Thyroid gland (tissue), 4 donors: ENCODE results near the gene BTBD7. TPM values are rescaled to one million over a fixed set of nuclear protein-coding genes. Genes with fewer than 3 reads are reported as not detected.
A peak's percentile ranks its signal among the peaks of the same experiment; 100 is the strongest.
"Not testable (repeated sequence)": the region's sequence is repeated elsewhere in the genome, so short reads cannot be mapped to it uniquely, and the experiment has no call there.

ENCODE experiments used
- DNase-seq, 2 donors: peaks; one replicate each; pipeline ENCODE4 v3.0.0-alpha.2; 2019
- H3K27ac ChIP-seq, 3 donors: fragments of 200-600 bp; sonication (generic); 1 replicate in 2 of 3; 2 replicates in 1 of 3; pipeline ENCODE4 v1.5.1; 2016 to 2019; ENCODE audit warnings: mild to moderate bottlenecking in 1 of 3, moderate library complexity in 1 of 3
- H3K27me3 ChIP-seq: fragments of 200-600 bp; sonication (generic); one replicate; pipeline ENCODE4 v1.5.1; 2019
- H3K36me3 ChIP-seq, 2 donors: fragments of 200-600 bp; sonication (generic); one replicate each; pipeline ENCODE4 v1.5.1; 2016 to 2019
- H3K4me1 ChIP-seq, 2 donors: fragments of 200-600 bp; sonication (generic); one replicate each; pipeline ENCODE4 v1.5.1; 2017 to 2019
- H3K4me3 ChIP-seq, 3 donors: fragments of 200-600 bp; sonication (generic); replicated peaks in 1 of 3; 1 replicate in 2 of 3; 2 replicates in 1 of 3; pipeline ENCODE4 v1.5.1; 2016; ENCODE audit warnings: mild to moderate bottlenecking in 1 of 3
- H3K9me3 ChIP-seq: fragments of 200-600 bp; sonication (generic); one replicate; pipeline ENCODE4 v1.5.1; 2017
- POLR2A ChIP-seq, 2 donors: fragments of 450-650 bp; IDR thresholded peaks; one replicate each; pipeline ENCODE4 v1.6.1; 2017; ENCODE audit warnings: antibody characterized with exemption in 2 of 2, mild to moderate bottlenecking in 2 of 2, moderate library complexity in 1 of 2
- WGBS, 2 donors: methylation state at CpG; one replicate each; pipeline ENCODE4 v1.1.5; 2017; 5-methylcytosine and 5-hydroxymethylcytosine counted together
- intact Hi-C: fragments of 100-400 bp; cut with DNase I; formaldehyde crosslinking; loops from one replicate; pipeline ENCODE4 v1.15.1; 2023
- total RNA-seq, 4 donors: library from RNA; depleted of rRNA; stranded (reverse); fragments of >200 nt; gene quantifications; one replicate each; pipeline ENCODE4 v1.2.3, GENCODE V29; 2016
- TF ChIP-seq, protein P1 (sequence below), 6 experiments: fragments of 200-600 bp in 3 of 6; fragments of 450-650 bp in 3 of 6; sonication (generic) in 3 of 6; IDR thresholded peaks; one replicate each; pipeline ENCODE4 v1.5.1; 2016 to 2019; ENCODE audit warnings: antibody characterized with exemption in 6 of 6, mild to moderate bottlenecking in 2 of 6, inconsistent platforms in 1 of 6, moderate library complexity in 1 of 6

Gene BTBD7
- total RNA-seq, 4 donors from 2014 or later = 40.6 to 49.7 (median 43.9) TPM

DNA sequence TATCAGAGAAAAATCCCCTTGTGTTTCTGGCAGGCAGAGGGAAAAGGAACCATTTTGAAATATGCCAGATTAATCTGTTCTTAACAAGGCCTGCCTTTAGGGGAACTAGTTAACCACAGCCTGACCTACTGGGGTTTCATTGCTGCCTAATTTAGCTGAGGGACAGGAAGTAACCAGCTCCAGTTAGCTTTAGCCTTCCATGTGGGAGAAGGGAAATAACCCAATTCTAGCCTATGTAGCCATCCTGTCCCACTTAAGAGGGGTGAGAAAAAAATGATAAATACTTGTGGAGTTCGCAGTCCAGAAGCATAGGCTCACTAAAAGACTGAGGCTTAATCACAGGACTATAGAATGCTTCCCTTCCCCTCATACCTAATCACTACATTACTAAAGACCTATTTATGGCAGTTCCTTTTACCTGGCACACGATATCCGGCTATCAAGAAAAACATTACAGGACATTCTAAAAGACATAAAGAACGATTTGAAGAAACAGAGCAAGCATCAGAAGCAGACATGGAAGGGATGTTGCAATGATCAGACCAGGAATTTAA, 37.0 kb upstream of the BTBD7 start:
- no peak for TF ChIP-seq POLR2A (IDR thresholded peaks at IDR 0.05)

DNA sequence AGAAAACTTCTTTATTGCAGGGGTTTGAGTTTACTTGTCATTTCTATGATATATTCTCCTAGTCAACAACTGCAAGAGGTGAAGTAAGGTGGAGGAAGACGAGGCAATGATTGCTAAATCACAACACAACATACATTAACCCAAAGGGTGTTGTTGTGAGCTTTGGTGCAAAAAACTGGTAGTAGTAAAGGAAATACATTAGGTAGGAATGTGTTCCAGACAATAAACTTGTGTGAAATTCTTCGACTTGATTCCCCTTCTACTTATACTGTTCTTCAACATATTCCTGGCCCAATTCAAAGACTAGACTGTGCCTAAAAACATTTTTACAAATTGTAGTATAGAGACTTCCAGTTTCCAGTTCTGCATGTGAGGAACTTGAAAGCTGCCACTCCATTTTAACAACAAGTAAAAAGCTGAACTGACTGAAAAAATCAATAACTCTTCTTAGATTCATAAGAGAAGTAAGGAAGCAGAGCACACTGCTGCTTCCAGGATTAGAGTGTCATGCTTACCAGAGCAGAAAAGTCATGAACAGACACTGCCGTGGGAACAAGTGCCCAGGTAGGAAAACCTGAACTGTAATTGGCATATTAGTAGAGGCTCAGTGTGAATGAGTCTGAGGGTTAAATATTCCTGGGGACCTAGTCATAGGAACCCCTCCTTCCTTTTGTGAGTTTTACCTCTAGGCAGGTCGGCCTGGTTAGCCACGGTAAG, 36.3 kb upstream of the BTBD7 start:
- Histone ChIP-seq H3K4me1 (peaks cover 13 to 17% of the 10 kb centered on the region in 2 donors), H3K9me3 (no peaks in the 10 kb centered on the region), H3K4me3 (no peak overlapping the region), H3K27me3 (no peaks in the 10 kb centered on the region), H3K27ac (peak overlapping the region; percentile 27 to 57 (median 55)), H3K36me3 (no peaks in the 10 kb centered on the region)
- intact Hi-C loops = no loop called here
- peak; percentile 18 to 28 for DNase-seq
- WGBS, 2 donors = 33 to 39% methylated on average over 5 of the region's 5 CpGs
- TF ChIP-seq, protein P1, sequence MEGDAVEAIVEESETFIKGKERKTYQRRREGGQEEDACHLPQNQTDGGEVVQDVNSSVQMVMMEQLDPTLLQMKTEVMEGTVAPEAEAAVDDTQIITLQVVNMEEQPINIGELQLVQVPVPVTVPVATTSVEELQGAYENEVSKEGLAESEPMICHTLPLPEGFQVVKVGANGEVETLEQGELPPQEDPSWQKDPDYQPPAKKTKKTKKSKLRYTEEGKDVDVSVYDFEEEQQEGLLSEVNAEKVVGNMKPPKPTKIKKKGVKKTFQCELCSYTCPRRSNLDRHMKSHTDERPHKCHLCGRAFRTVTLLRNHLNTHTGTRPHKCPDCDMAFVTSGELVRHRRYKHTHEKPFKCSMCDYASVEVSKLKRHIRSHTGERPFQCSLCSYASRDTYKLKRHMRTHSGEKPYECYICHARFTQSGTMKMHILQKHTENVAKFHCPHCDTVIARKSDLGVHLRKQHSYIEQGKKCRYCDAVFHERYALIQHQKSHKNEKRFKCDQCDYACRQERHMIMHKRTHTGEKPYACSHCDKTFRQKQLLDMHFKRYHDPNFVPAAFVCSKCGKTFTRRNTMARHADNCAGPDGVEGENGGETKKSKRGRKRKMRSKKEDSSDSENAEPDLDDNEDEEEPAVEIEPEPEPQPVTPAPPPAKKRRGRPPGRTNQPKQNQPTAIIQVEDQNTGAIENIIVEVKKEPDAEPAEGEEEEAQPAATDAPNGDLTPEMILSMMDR (IDR thresholded peaks at IDR 0.05) = no peak
- no peak for TF ChIP-seq POLR2A (IDR thresholded peaks at IDR 0.05)

More for the DNA sequence above, 37.0 kb upstream of the BTBD7 start:
- Histone ChIP-seq H3K4me3 (no peak overlapping the region), H3K4me1 (peaks cover 13 to 17% of the 10 kb centered on the region in 2 donors), H3K27me3 (no peaks in the 10 kb centered on the region), H3K9me3 (no peaks in the 10 kb centered on the region), H3K36me3 (no peaks in the 10 kb centered on the region), H3K27ac (peak overlapping the region; percentile 27 to 57 (median 55))
- 85 to 86% methylated on average over 4 of the region's 4 CpGs for WGBS, 2 donors
- intact Hi-C loops = no loop called here
- DNase-seq = no peak

DNA sequence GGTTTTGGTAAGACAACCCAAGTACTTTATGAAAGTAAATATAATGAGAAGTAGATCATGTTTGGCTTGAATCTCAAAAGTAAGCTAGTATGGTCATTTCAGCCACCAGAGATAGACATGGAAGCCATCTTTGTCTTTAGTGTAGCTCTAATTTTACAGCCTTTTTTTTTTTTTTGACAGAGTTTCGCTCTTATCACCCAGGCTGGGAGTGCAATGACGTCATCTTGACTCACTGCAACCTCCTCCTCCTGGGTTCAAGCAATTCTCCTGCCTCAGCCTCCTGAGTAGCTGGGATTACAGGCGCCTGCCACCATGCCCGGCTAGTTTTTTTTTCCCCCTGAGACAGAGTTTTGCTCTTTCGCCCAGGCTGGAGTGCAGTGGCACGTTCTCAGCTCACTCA, 22.0 kb upstream of the BTBD7 start:
- H3K27me3 ChIP-seq, H3K9me3 ChIP-seq, H3K36me3 ChIP-seq, DNase-seq, H3K4me1 ChIP-seq, H3K27ac ChIP-seq, H3K4me3 ChIP-seq, intact Hi-C loops: not testable (repeated sequence)
- WGBS, 2 donors = 92 to 98% methylated on average over 6 of the region's 6 CpGs

DNA sequence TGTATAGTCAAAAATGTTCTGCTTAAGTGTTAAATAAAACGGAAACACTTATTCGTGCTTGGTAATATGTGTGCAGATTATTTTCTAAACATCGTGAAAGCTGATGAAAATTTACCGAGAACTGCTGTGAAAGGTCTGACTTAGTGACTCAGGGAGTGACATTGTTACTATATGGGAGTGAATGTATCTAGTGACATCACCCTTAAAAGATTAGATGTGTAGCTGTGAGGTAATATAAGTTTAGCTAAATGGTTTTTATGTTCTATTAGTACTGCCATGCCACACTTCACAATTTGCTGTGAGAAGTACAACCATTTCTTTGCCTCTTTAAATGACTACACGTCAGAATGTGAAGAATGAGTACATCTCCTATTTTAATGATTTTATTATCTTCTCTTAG, 15.5 kb upstream of the BTBD7 start:
- Histone ChIP-seq H3K36me3 (no peaks in the 10 kb centered on the region), H3K9me3 (no peaks in the 10 kb centered on the region), H3K4me3 (no peak overlapping the region), H3K4me1 (peaks cover 0 to 3% of the 10 kb centered on the region in 2 donors), H3K27ac (no peak overlapping the region), H3K27me3 (no peaks in the 10 kb centered on the region)
- intact Hi-C loops = no loop called here
- DNase-seq = no peak
- TF ChIP-seq, protein P1 (IDR thresholded peaks at IDR 0.05) = no peak
- TF ChIP-seq POLR2A (IDR thresholded peaks at IDR 0.05) = no peak
- 93 to 96% methylated on average over 5 of the region's 5 CpGs for WGBS, 2 donors

DNA sequence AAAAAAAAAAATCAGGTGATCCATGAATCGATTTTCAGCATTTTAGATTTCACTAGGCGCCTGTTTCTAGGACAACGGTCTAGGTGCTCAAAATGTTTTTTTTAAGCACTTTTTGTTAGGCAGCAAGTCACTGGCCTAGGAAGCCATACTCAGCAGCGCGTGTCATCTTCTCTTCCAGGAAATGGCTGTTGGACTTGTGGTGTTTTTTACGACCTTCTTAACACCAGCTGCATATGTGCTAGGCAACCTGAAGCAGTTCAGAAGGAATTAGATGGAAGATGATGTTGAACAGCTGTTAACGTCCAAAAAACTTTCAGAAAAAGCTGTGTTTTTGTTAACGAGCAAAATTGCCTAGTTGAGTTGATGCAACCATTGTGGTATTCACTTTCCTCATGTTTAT, 15.0 kb upstream of the BTBD7 start:
- H3K9me3 ChIP-seq = no peaks in the 10 kb centered on the region
- no peaks in the 10 kb centered on the region for H3K27me3 ChIP-seq
- no peak for TF ChIP-seq POLR2A (IDR thresholded peaks at IDR 0.05)
- TF ChIP-seq, protein P1 (IDR thresholded peaks at IDR 0.05) = no peak
- no peak overlapping the region for H3K27ac ChIP-seq
- no peak for DNase-seq
- H3K4me3 ChIP-seq = no peak overlapping the region
- intact Hi-C loops = no loop called here
- no peaks in the 10 kb centered on the region for H3K36me3 ChIP-seq
- WGBS, 2 donors = 89 to 90% methylated on average over 8 of the region's 8 CpGs
- H3K4me1 ChIP-seq = no peaks in the 10 kb centered on the region
